Sigmoid colon (tissue), 7 donors: ENCODE data around the gene RPS6KL1. TPM values are rescaled to one million over a fixed set of nuclear protein-coding genes. Genes with fewer than 3 reads are reported as not detected.
"Not testable (repeated sequence)": the region's sequence is repeated elsewhere in the genome, so short reads cannot be mapped to it uniquely, and the experiment has no call there.

ENCODE experiments used
- DNase-seq: peaks from one replicate; pipeline ENCODE4 v3.0.0-alpha.2; 2019
- H3K27ac ChIP-seq, 4 donors: fragments of 200-600 bp; sonication (generic); one replicate each; pipeline ENCODE4 v1.5.1; 2016 to 2019; ENCODE audit warnings: mild to moderate bottlenecking in 1 of 4
- H3K27me3 ChIP-seq, 3 donors: fragments of 200-600 bp; sonication (generic); one replicate each; pipeline ENCODE4 v1.5.1; 2019; ENCODE audit warnings: mild to moderate bottlenecking in 1 of 3
- H3K36me3 ChIP-seq, 4 donors: fragments of 200-600 bp; sonication (generic); one replicate each; pipeline ENCODE4 v1.5.1; 2016 to 2019
- H3K4me1 ChIP-seq, 4 donors: fragments of 200-600 bp; sonication (generic); one replicate each; pipeline ENCODE4 v1.5.1; 2017 to 2019
- H3K4me3 ChIP-seq, 4 donors: fragments of 200-600 bp; sonication (generic); one replicate each; pipeline ENCODE4 v1.5.1; 2017 to 2019; ENCODE audit warnings: mild to moderate bottlenecking in 2 of 4, moderate library complexity in 1 of 4
- H3K9me3 ChIP-seq, 4 donors: fragments of 200-600 bp in 3 of 4; sonication (generic) in 3 of 4; one replicate each; pipeline versions ENCODE4 v1.5.1 to v1.6.1; 2013 to 2019
- EP300 ChIP-seq, 4 donors: sonication (generic); formaldehyde crosslinking; IDR thresholded peaks; one replicate each; pipeline ENCODE4 v1.6.1; 2017; ENCODE audit warnings: antibody characterized with exemption in 4 of 4
- POLR2A ChIP-seq, 2 donors: fragments of 450-650 bp; IDR thresholded peaks; one replicate each; pipeline ENCODE4 v1.6.1; 2016; ENCODE audit warnings: antibody characterized with exemption in 2 of 2, mild to moderate bottlenecking in 2 of 2, moderate library complexity in 2 of 2
- POLR2AphosphoS5 ChIP-seq, 4 donors: sonication (generic); formaldehyde crosslinking; IDR thresholded peaks; one replicate each; pipeline ENCODE4 v1.6.1; 2017; ENCODE audit warnings: antibody characterized with exemption in 4 of 4
- WGBS, 2 donors: extraction: QIAGEN DNeasy Blood & Tissue Kit; methylation state at CpG; one replicate each; pipeline ENCODE4 v1.1.7; 2013; 5-methylcytosine and 5-hydroxymethylcytosine counted together
- intact Hi-C: fragments of 100-400 bp; cut with DNase I; formaldehyde crosslinking; loops from one replicate; pipeline ENCODE4 v1.15.1; 2023
- polyA plus RNA-seq, 3 donors: library from polyadenylated mRNA; stranded (reverse); fragments of 200-250 nt; gene quantifications; one replicate each; pipeline ENCODE4 v1.2.3, GENCODE V29; 2013
- total RNA-seq, 4 donors: library from RNA; depleted of rRNA; stranded (reverse); fragments of >200 nt; gene quantifications; one replicate each; pipeline ENCODE4 v1.1.0, GENCODE V29; 2016
- TF ChIP-seq, protein P1 (sequence below), 4 experiments: fragments of 450-650 bp in 3 of 4; fragments of 200-600 bp in 1 of 4; IDR thresholded peaks; one replicate each; pipeline ENCODE4 v1.5.1; 2016 to 2019; ENCODE audit warnings: antibody characterized with exemption in 4 of 4, mild to moderate bottlenecking in 3 of 4, moderate library complexity in 2 of 4
- donor health status: healthy with polysubstance abuse.
- donor health status: Bipolar disorder and iron deficiency.
- donor health status: healthy.

Gene RPS6KL1
- total and polyA plus RNA-seq, 7 donors = 1.8 to 11.1 (median 4.6) TPM

DNA sequence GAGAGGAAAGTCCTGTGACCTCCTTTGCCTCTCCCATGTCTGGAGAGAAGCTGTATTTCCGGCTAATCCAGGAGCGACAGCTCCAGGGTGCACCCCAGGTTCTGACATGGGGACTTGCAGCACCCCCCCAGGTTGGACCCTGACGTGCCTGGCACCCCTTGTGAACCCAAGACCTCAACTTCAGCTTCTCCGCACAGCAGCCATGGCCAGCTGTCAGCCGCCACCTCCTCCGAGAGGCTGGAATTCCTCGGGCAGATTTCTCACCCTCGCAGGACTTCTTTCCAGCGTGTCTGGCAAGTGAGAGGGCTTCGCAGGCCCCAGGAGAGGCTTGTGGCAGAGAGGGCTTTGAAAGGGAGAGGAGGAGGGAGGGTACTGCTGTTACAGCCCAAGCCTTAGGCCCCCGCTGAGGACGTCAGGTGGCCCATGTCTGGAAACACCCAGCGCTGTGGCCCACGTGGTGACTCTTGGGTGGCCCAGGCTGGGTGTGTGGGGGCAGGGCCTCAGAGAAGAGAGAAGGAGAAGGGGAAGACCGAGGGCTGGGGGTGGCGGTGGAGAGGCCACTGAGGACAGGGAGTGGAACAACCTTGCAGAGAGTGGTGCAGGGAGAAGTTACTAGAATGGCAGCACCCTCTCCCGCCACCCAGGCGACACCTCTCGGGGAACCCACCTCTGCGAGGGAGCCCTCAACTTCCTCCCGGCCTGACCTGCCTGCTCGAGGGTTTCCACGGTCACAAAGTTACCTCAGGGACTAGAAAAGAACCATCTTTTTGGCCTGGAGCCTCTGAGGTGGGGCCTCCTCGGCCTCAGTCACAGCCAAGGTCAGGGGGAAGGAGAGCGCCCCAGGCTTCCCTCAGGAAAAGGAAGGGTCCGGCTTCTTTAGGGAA is 11.7 kb upstream of the RPS6KL1 start:
- no peak for DNase-seq
- intact Hi-C loops = no loop called here
- H3K9me3 ChIP-seq = no peaks in the 10 kb centered on the region
- peaks cover 0 to 17% (median 8%) of the 10 kb centered on the region in 4 donors for H3K4me1 ChIP-seq
- 63 to 81% methylated on average over 26 of the region's 26 CpGs for WGBS, 2 donors
- no peak overlapping the region for H3K4me3 ChIP-seq
- H3K27me3 ChIP-seq = peaks cover 0 to 4% (median 0%) of the 10 kb centered on the region in 3 donors
- TF ChIP-seq POLR2A (IDR thresholded peaks at IDR 0.05) (no peak), EP300 (IDR thresholded peaks at IDR 0.05) (no peak), POLR2AphosphoS5 (IDR thresholded peaks at IDR 0.05) (no peak)
- TF ChIP-seq, protein P1, sequence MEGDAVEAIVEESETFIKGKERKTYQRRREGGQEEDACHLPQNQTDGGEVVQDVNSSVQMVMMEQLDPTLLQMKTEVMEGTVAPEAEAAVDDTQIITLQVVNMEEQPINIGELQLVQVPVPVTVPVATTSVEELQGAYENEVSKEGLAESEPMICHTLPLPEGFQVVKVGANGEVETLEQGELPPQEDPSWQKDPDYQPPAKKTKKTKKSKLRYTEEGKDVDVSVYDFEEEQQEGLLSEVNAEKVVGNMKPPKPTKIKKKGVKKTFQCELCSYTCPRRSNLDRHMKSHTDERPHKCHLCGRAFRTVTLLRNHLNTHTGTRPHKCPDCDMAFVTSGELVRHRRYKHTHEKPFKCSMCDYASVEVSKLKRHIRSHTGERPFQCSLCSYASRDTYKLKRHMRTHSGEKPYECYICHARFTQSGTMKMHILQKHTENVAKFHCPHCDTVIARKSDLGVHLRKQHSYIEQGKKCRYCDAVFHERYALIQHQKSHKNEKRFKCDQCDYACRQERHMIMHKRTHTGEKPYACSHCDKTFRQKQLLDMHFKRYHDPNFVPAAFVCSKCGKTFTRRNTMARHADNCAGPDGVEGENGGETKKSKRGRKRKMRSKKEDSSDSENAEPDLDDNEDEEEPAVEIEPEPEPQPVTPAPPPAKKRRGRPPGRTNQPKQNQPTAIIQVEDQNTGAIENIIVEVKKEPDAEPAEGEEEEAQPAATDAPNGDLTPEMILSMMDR (IDR thresholded peaks at IDR 0.05) = no peak
- no peaks in the 10 kb centered on the region for H3K36me3 ChIP-seq
- peak overlapping the region in 1 of 4 donors; percentile 36 for H3K27ac ChIP-seq

- Histone ChIP-seq H3K27ac (no peak overlapping the region), H3K9me3 (no peaks in the 10 kb centered on the region), H3K4me3 (no peak overlapping the region), H3K36me3 (no peaks in the 10 kb centered on the region), H3K27me3 (peaks cover 0 to 4% (median 0%) of the 10 kb centered on the region in 3 donors), H3K4me1 (peaks cover 0 to 11% (median 1%) of the 10 kb centered on the region in 4 donors)
- TF ChIP-seq, protein P1 (IDR thresholded peaks at IDR 0.05) = no peak
- DNase-seq = no peak
- intact Hi-C loops = no loop called here
- 32 to 45% methylated on average over 4 of the region's 4 CpGs for WGBS, 2 donors
Observed at GRCh38 chr14:74934041-74934440, 11.0 kb upstream of the RPS6KL1 start.

GRCh38 chr14:74932936-74933335 is 9.9 kb upstream of the RPS6KL1 start:
- H3K27me3 ChIP-seq, H3K9me3 ChIP-seq, H3K4me1 ChIP-seq, H3K4me3 ChIP-seq, H3K27ac ChIP-seq, intact Hi-C loops, DNase-seq, H3K36me3 ChIP-seq: not testable (repeated sequence)
- 73 to 81% methylated on average over 4 of the region's 4 CpGs for WGBS, 2 donors

DNA sequence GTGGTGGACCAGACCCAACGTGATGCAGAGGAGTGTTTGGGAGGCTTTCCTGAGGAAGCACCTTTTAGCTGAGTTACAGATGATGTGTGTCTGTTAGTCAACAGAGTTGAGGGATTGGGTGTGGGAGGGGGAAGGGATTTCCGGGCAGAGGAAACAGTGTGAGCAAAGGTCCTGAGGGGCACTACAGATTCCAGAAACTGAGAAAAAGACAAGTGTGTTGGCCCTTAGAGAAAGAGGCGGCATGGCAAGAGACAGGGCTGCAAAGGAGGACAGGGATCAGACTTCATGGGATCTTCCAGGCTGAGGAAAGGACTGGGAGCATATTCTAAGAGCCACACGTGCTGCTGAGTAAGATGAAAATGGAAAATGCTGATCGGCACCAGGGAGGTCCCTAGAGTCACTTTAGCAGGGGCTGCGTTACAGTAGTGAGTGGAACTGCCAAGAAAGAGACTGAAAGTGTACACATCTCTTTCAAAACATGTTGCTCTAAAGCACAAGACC is 9.4 kb upstream of the RPS6KL1 start:
- Histone ChIP-seq H3K9me3 (no peaks in the 10 kb centered on the region), H3K27ac (peak overlapping the region in 1 of 4 donors; percentile 14), H3K4me3 (no peak overlapping the region), H3K36me3 (no peaks in the 10 kb centered on the region), H3K4me1 (peaks cover 0 to 9% (median 0%) of the 10 kb centered on the region in 4 donors), H3K27me3 (peaks cover 0 to 4% (median 0%) of the 10 kb centered on the region in 3 donors)
- no peak for DNase-seq
- 31 to 44% methylated on average over 6 of the region's 6 CpGs for WGBS, 2 donors
- TF ChIP-seq EP300 (IDR thresholded peaks at IDR 0.05) (no peak), POLR2AphosphoS5 (IDR thresholded peaks at IDR 0.05) (peak in 1 of 4 donors; percentile 3), POLR2A (IDR thresholded peaks at IDR 0.05) (no peak)
- TF ChIP-seq, protein P1 (IDR thresholded peaks at IDR 0.05) = no peak
- intact Hi-C loops = no loop called here

DNA sequence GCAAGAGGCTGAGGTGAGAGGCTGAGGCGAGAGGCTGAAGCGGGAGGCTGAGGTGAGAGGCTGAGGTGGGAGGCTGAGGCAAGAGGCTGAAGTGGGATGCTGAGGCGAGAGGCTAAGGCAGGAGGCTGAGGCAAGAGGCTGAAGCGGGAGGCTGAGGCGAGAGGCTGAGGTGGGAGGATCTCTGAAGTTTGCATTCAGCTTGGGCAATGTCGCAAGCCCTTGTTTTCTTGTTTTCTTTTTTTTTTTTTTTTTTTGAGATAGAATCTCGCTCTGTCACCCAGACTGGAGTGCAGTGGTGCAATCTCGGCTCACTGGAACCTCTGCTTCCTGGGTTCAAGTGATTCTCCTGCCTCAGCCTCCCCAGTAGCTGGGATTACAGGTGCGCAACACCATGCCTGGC is 8.7 kb upstream of the RPS6KL1 start:
- H3K27me3 ChIP-seq, H3K4me3 ChIP-seq, intact Hi-C loops, DNase-seq, H3K4me1 ChIP-seq, H3K36me3 ChIP-seq, H3K27ac ChIP-seq, H3K9me3 ChIP-seq: not testable (repeated sequence)
- WGBS, 2 donors = 85 to 89% methylated on average over 9 of the region's 9 CpGs
